Endothelial cell of umbilical vein (primary cell): ENCODE measurements around the gene PKDREJ. TPM values are rescaled to one million over a fixed set of nuclear protein-coding genes. Genes with fewer than 3 reads are reported as not detected.

Experiments
- BruUV-seq: library from RNA; stranded (reverse); fragments of 400-500 nt; replicated peaks from 2 replicates; lab custom pipeline; 2021; lab: Mats Ljungman, UMichigan
- CTCF ChIA-PET: fragments of 300-600, 350-600 bp; sonication (Branson Sonifier 250); formaldehyde crosslinking; loops from one replicate; lab custom pipeline; 2021; ENCODE audit warnings: antibody characterized with exemption, inconsistent platforms; lab: Charles Lee
- POLR2A ChIA-PET: fragments of 300-600, 350-600 bp; sonication (Branson Sonifier 250); formaldehyde crosslinking; loops from one replicate; lab custom pipeline; 2021; ENCODE audit warnings: antibody characterized with exemption, inconsistent platforms; lab: Charles Lee
- DNase-seq: peaks from one replicate; pipeline ENCODE4 v3.0.0-alpha.2; 2011; ENCODE audit warnings: low read depth, low spot score
- FAIRE-seq: peaks from 2 replicates; lab custom pipeline; 2011; peaks lifted over from hg19 to GRCh38; lab: Jason Lieb, UNC
- H2AFZ ChIP-seq: 2 replicates; pipeline ENCODE4 v1.6.0; 2012; ENCODE audit warnings: low read depth, low read length, control low read depth, inconsistent platforms
- H3K27ac ChIP-seq: 2 replicates; pipeline ENCODE4 v1.5.1; 2011; ENCODE audit warnings: low read depth, mild to moderate bottlenecking, control low read depth, low read length, moderate library complexity; ENCODE audit not compliant: insufficient read depth
- H3K27me3 ChIP-seq, 2 experiments: 2 replicates each; pipeline versions ENCODE4 v1.6.0 to v1.6.1; 2011; ENCODE audit warnings: low read length in 2 of 2, mixed read lengths in 1 of 2; ENCODE audit not compliant: control insufficient read depth in 2 of 2, insufficient read depth in 2 of 2
- H3K36me3 ChIP-seq, 2 experiments: 2 replicates in 1 of 2; 3 replicates in 1 of 2; pipeline ENCODE4 v1.5.1; 2011; ENCODE audit warnings: low read length in 2 of 2, mild to moderate bottlenecking in 1 of 2, moderate library complexity in 1 of 2; ENCODE audit not compliant: control insufficient read depth in 2 of 2, insufficient read depth in 2 of 2; ENCODE audit errors: extremely low read depth in 1 of 2
- H3K4me1 ChIP-seq: 3 replicates; pipeline ENCODE4 v1.5.1; 2011; ENCODE audit warnings: mild to moderate bottlenecking, low read length; ENCODE audit not compliant: control insufficient read depth, insufficient read depth; ENCODE audit errors: extremely low read depth
- H3K4me2 ChIP-seq: 2 replicates; pipeline ENCODE4 v1.6.1; 2011; ENCODE audit warnings: low read length, control low read depth, mixed read lengths; ENCODE audit not compliant: insufficient read depth
- H3K4me3 ChIP-seq, 3 experiments: fragments of 200-600 bp in 1 of 3; sonication (generic), shearing (Covaris generic) in 1 of 3; replicated peaks in 1 of 3; 2 replicates each; pipeline ENCODE4 v1.5.1; 2011 to 2016; ENCODE audit warnings: control low read depth in 3 of 3, low read length in 3 of 3, mild to moderate bottlenecking in 2 of 3, inconsistent platforms in 1 of 3, low read depth in 1 of 3, moderate library complexity in 1 of 3; ENCODE audit not compliant: insufficient read depth in 1 of 3
- H3K79me2 ChIP-seq: 2 replicates; pipeline ENCODE4 v1.6.0; 2012; ENCODE audit warnings: low read length, inconsistent platforms; ENCODE audit not compliant: control insufficient read depth, insufficient read depth
- H3K9ac ChIP-seq: replicated peaks from 2 replicates; pipeline ENCODE3; 2011; ENCODE audit warnings: low read length, control low read depth; ENCODE audit not compliant: insufficient read depth; ENCODE audit errors: extremely low read depth
- H3K9me1 ChIP-seq: replicated peaks from 3 replicates; pipeline ENCODE4 v1.6.0; 2011; ENCODE audit warnings: mild to moderate bottlenecking, low read length; ENCODE audit not compliant: control insufficient read depth, insufficient read depth; ENCODE audit errors: extremely low read depth
- H3K9me3 ChIP-seq: replicated peaks from 2 replicates; pipeline ENCODE4 v1.5.1; 2012; ENCODE audit warnings: low read length, inconsistent platforms; ENCODE audit not compliant: control insufficient read depth, insufficient read depth
- H4K20me1 ChIP-seq: replicated peaks from 2 replicates; pipeline ENCODE3; 2011; ENCODE audit warnings: mild to moderate bottlenecking, low read length; ENCODE audit not compliant: control insufficient read depth, insufficient read depth; ENCODE audit errors: extremely low read depth
- CTCF ChIP-seq, 2 donors: IDR thresholded peaks; 1 replicate in 1 of 2; 2 replicates in 1 of 2; pipeline ENCODE4 v1.5.1; 2011; ENCODE audit warnings: low read length in 2 of 2, mild to moderate bottlenecking in 2 of 2, moderate library complexity in 2 of 2, control low read depth in 1 of 2, inconsistent platforms in 1 of 2, low read depth in 1 of 2; ENCODE audit not compliant: insufficient read depth in 1 of 2; ENCODE audit errors: extremely low read depth in 1 of 2
- EZH2 ChIP-seq: IDR thresholded peaks from 2 replicates; pipeline ENCODE4 v1.6.1; 2012; ENCODE audit warnings: borderline replicate concordance, low read depth, mild to moderate bottlenecking, moderate library complexity, low read length, inconsistent platforms; ENCODE audit not compliant: severe bottlenecking
- FOS ChIP-seq: IDR thresholded peaks from 2 replicates; pipeline ENCODE4 v1.6.1; 2011; ENCODE audit warnings: mild to moderate bottlenecking, low read length, moderate library complexity, borderline replicate concordance; ENCODE audit not compliant: insufficient read depth
- GATA2 ChIP-seq: IDR thresholded peaks from 2 replicates; pipeline ENCODE4 v1.7.0; 2011; ENCODE audit warnings: low read depth, mild to moderate bottlenecking, moderate library complexity, mixed read lengths, low read length; ENCODE audit not compliant: insufficient read length, insufficient read depth
- JUN ChIP-seq: IDR thresholded peaks from 2 replicates; pipeline ENCODE4 v1.6.1; 2011; ENCODE audit warnings: borderline replicate concordance, low read depth; ENCODE audit not compliant: insufficient read length, insufficient read depth
- MYC ChIP-seq: IDR thresholded peaks from one replicate; pipeline ENCODE4 v1.6.1; 2011; ENCODE audit warnings: mild to moderate bottlenecking, low read depth, low read length
- POLR2A ChIP-seq: IDR thresholded peaks from 2 replicates; pipeline ENCODE4 v1.6.1; 2012; ENCODE audit warnings: low read depth, mild to moderate bottlenecking, control low read depth, low read length
- POLR2AphosphoS5 ChIP-seq: IDR thresholded peaks from 2 replicates; pipeline ENCODE4 v1.6.1; 2012; ENCODE audit warnings: low read depth, mild to moderate bottlenecking, control low read depth, low read length, moderate library complexity; ENCODE audit not compliant: insufficient read depth
- dilution Hi-C: fragments of 300-500 bp; cut with MboI; formaldehyde crosslinking; loops from one replicate; pipeline ENCODE4 v1.15.0; 2019; ENCODE audit warnings: low sequenced_read_pairs; ENCODE audit not compliant: extremely low pct_ligation_motif_present
- intact Hi-C: fragments of 100-400 bp; cut with micrococcal nuclease; formaldehyde crosslinking; loops from one replicate; pipeline ENCODE4 v1.10.0; 2022
- polyA plus RNA-seq, 4 experiments: library from polyadenylated mRNA; depleted of rRNA in 3 of 4; stranded (reverse) in 3 of 4; unstranded in 1 of 4; fragments of >200 nt; gene quantifications; 2 replicates each; pipeline versions ENCODE4 v1.2.1 to v1.2.3, GENCODE V29; 2011 to 2012; ENCODE audit warnings: missing spikeins in 1 of 4
- total RNA-seq: library from RNA; stranded (reverse); gene quantifications from 2 replicates; pipeline ENCODE4 v1.2.3, GENCODE V29; 2021
- TF ChIP-seq, protein P1 (sequence below): IDR thresholded peaks from 2 replicates; pipeline ENCODE4 v1.6.1; 2011; ENCODE audit not compliant: insufficient read depth, insufficient read length

The PKDREJ gene
- total and polyA plus RNA-seq, 2 donors (not counting 3 experiments of a cell fraction or from before 2014, with no cell fraction given) = not detected

DNA sequence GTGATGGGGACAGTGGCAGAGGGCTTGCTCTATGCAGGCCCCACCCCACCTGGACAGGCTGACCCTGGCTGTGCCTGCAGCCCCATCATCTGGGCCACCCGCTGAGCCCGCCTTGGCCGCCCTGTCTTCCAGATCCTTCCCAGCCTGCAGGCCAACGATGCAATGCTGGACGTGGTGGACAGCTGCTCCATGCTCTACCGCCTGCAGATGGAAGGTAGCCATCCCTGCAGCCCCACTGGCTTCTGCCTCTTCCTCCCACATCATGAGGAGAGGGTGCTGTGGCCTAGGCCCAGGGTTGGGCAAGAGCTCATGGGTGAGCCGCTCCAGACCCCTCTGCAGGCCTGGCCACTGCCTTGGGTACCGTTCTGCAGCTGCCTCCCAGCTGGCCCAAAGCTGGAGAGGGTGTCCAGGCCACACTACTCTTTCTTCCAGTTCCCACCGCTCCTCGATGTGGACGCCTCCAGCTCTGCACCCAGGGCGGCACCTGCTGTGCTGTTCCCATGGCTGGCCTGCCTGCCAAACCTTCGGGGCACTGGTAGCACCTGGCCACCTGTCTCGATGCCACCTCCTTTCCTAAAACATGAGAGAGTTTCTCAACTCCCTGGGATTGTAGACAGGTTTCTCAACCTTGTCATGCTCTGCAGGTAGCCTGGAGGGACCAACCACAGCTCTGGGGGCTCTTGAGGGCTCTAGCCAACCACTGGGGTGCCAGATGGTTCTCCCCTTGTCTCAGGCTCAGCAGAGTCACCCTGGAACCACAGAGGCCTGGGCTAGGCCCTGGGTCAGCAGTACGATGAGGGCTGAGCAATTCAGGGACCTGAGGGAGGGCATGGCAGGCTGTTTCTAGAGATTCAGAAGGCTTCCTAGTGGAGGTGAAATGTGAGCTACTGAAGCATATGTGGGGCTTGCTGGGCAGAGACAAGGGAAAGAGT is 24.1 kb upstream of the PKDREJ start:
- Histone ChIP-seq H3K9me3 (no peaks in the 10 kb centered on the region), H4K20me1 (no peaks in the 10 kb centered on the region), H3K27ac (peak overlapping the region; percentile 60), H3K4me2 (peak overlapping the region; percentile 1), H3K27me3 (no peaks in the 10 kb centered on the region), H3K79me2 (no peaks in the 10 kb centered on the region), H3K9me1 (no peaks in the 10 kb centered on the region), H3K4me1 (peaks cover 16% of the 10 kb centered on the region), H3K36me3 (peaks cover 5 to 16% of the 10 kb centered on the region in 2 experiments), H3K9ac (peak overlapping the region; percentile 5), H3K4me3 (no peak overlapping the region), H2AFZ (no peak overlapping the region)
- dilution Hi-C loops = no loop called here
- FAIRE-seq = no peak
- intact Hi-C loops = no loop called here
- ChIA-PET POLR2A (no interaction called here), CTCF (interaction anchor here (1.4 to 2.2 kb wide), 2 partner anchors 9 to 17 kb away, joined by 4 to 7 read pairs; partner anchors contain the start of gene GTSE1)
- no peak for DNase-seq
- TF ChIP-seq JUN = no peak
- TF ChIP-seq POLR2A = no peak
- TF ChIP-seq EZH2 = no peak
- no peak for TF ChIP-seq GATA2
- TF ChIP-seq FOS = no peak
- no peak for TF ChIP-seq CTCF (IDR thresholded peaks at IDR 0.05; ENCODE audit: extremely low read depth in 1 of 2, insufficient read depth in 1 of 2, low read depth in 1 of 2, low read length in 2 of 2)
- no peak for TF ChIP-seq POLR2AphosphoS5
- TF ChIP-seq MYC = no peak
- TF ChIP-seq, protein P1, sequence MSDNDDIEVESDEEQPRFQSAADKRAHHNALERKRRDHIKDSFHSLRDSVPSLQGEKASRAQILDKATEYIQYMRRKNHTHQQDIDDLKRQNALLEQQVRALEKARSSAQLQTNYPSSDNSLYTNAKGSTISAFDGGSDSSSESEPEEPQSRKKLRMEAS = no peak
- BruUV-seq = no TSS peak
